DOHH2 (cell line): ENCODE data around the gene TMEM208.

Experiments used
- H3F3A ChIP-seq: fragments of 200-600 bp; sonication (generic), shearing (Covaris generic); 2 replicates; pipeline ENCODE4 v1.6.0; 2016; ENCODE audit warnings: antibody characterized with exemption, mild to moderate bottlenecking; ENCODE audit not compliant: control insufficient read depth, insufficient read depth
- H3K27ac ChIP-seq: fragments of 200-600 bp; sonication (generic); 2 replicates; pipeline ENCODE4 v1.5.1; 2014; ENCODE audit warnings: low read depth, mild to moderate bottlenecking, low read length, moderate library complexity
- H3K27me3 ChIP-seq: fragments of 200-600 bp; sonication (generic); 2 replicates; pipeline ENCODE4 v1.6.1; 2014; ENCODE audit warnings: mild to moderate bottlenecking, low read length, mixed read lengths; ENCODE audit not compliant: control insufficient read depth
- H3K36me3 ChIP-seq: fragments of 200-600 bp; sonication (generic); 2 replicates; pipeline ENCODE4 v1.6.1; 2014; ENCODE audit warnings: mild to moderate bottlenecking, low read length, moderate library complexity, mixed read lengths; ENCODE audit not compliant: control insufficient read depth
- H3K4me1 ChIP-seq: fragments of 200-600 bp; sonication (generic); 2 replicates; pipeline ENCODE4 v1.6.1; 2014; ENCODE audit warnings: mild to moderate bottlenecking, low read length, mixed read lengths; ENCODE audit not compliant: control insufficient read depth
- H3K4me2 ChIP-seq: fragments of 200-600 bp; sonication (generic); 2 replicates; pipeline ENCODE4 v1.6.0; 2014; ENCODE audit warnings: mild to moderate bottlenecking, low read length, moderate library complexity
- H3K4me3 ChIP-seq: fragments of 200-600 bp; sonication (generic); 2 replicates; pipeline ENCODE4 v1.5.1; 2014; ENCODE audit warnings: mild to moderate bottlenecking, low read length, mixed read lengths
- H3K79me2 ChIP-seq: fragments of 200-600 bp; sonication (generic); 2 replicates; pipeline ENCODE4 v1.6.1; 2014; ENCODE audit warnings: mild to moderate bottlenecking, low read length, mixed read lengths; ENCODE audit not compliant: control insufficient read depth
- H3K9me2 ChIP-seq: fragments of 200-600 bp; sonication (generic); replicated peaks from 2 replicates; pipeline ENCODE4 v1.6.1; 2014; ENCODE audit warnings: mild to moderate bottlenecking, low read length, mixed read lengths; ENCODE audit not compliant: control insufficient read depth
- H3K9me3 ChIP-seq: fragments of 200-600 bp; sonication (generic); 2 replicates; pipeline ENCODE4 v1.6.1; 2014; ENCODE audit warnings: antibody characterized with exemption, low read length, mixed read lengths; ENCODE audit not compliant: control insufficient read depth, insufficient read depth
- H4K20me1 ChIP-seq: fragments of 200-600 bp; sonication (generic); 2 replicates; pipeline ENCODE4 v1.6.0; 2014; ENCODE audit warnings: low read depth, mild to moderate bottlenecking, antibody characterized with exemption, low read length, moderate library complexity; ENCODE audit not compliant: control insufficient read depth, insufficient read depth
- EZH2phosphoT487 ChIP-seq: fragments of 200-600 bp; sonication (generic); IDR thresholded peaks from 2 replicates; pipeline ENCODE4 v1.6.1; 2017; ENCODE audit warnings: borderline replicate concordance, mild to moderate bottlenecking, antibody characterized with exemption, low read length, moderate library complexity, mixed read lengths
- TF ChIP-seq, protein P1 (sequence below): fragments of 200-600 bp; sonication (generic); IDR thresholded peaks from one replicate; pipeline ENCODE4 v1.5.1; 2014; ENCODE audit warnings: antibody characterized with exemption, mild to moderate bottlenecking, low read depth, low read length; ENCODE audit not compliant: poor library complexity, severe bottlenecking

Gene TMEM208

GRCh38 chr16:67245674-67246080 lies 18.7 kb downstream of the TMEM208 start:
- TF ChIP-seq, protein P1, sequence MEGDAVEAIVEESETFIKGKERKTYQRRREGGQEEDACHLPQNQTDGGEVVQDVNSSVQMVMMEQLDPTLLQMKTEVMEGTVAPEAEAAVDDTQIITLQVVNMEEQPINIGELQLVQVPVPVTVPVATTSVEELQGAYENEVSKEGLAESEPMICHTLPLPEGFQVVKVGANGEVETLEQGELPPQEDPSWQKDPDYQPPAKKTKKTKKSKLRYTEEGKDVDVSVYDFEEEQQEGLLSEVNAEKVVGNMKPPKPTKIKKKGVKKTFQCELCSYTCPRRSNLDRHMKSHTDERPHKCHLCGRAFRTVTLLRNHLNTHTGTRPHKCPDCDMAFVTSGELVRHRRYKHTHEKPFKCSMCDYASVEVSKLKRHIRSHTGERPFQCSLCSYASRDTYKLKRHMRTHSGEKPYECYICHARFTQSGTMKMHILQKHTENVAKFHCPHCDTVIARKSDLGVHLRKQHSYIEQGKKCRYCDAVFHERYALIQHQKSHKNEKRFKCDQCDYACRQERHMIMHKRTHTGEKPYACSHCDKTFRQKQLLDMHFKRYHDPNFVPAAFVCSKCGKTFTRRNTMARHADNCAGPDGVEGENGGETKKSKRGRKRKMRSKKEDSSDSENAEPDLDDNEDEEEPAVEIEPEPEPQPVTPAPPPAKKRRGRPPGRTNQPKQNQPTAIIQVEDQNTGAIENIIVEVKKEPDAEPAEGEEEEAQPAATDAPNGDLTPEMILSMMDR = no peak
- TF ChIP-seq EZH2phosphoT487 = no peak
- peak overlapping the region; percentile 58 for H3K27ac ChIP-seq
- peak overlapping the region; percentile 92 for H3K4me3 ChIP-seq
- H3F3A ChIP-seq = peaks cover 10% of the 10 kb centered on the region
- H3K4me2 ChIP-seq = peak overlapping the region; percentile 80
- H3K4me1 ChIP-seq = peaks cover 50% of the 10 kb centered on the region
- no peaks in the 10 kb centered on the region for H3K9me2 ChIP-seq
- no peaks in the 10 kb centered on the region for H3K9me3 ChIP-seq
- peaks cover 3% of the 10 kb centered on the region; the same call in 1 of the 2 replicates for H4K20me1 ChIP-seq
- peaks cover 29% of the 10 kb centered on the region for H3K27me3 ChIP-seq
- H3K36me3 ChIP-seq = no peaks in the 10 kb centered on the region
- peaks cover 8% of the 10 kb centered on the region for H3K79me2 ChIP-seq

DNA sequence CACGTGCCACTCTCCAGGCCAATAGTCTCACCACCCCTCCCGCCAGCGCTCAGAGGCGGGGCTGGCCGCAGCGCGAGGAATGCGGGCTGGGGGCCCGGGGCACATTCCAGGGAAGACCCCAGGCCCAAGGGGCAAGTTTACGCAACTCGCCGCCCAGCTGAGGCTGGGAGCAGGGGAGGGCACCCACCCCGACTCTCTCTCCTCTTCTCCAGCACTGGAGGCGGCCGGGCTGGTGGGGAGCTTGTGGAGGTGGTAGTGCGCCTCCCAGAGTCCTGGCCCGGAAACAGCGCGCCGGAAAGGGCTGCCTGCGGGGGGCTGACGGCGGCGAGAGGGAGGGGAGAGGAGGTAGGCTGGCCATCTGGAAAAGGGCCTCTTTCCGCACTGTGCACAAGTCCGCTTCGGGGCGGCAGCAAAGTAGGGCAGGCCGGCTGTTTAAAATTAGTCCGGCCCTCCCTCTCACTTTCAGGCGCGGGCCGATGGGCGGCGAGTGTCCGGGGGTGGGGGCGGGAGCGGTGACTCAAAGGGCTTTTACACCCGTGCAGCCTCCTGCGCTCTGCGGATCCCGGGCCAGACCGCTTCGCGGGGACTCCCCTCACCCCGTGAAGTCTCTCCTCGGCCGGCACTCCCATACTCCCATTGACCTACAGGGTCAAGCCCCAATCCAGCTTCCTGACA lies 19.3 kb downstream of the TMEM208 start:
- Histone ChIP-seq H3K4me2 (peak overlapping the region; percentile 80), H3K9me2 (no peaks in the 10 kb centered on the region), H3K36me3 (no peaks in the 10 kb centered on the region), H3K27ac (peak overlapping the region; percentile 58), H3K4me1 (peaks cover 50% of the 10 kb centered on the region), H4K20me1 (peaks cover 3% of the 10 kb centered on the region; the same call in 1 of the 2 replicates), H3F3A (peaks cover 12% of the 10 kb centered on the region), H3K9me3 (no peaks in the 10 kb centered on the region), H3K4me3 (peak overlapping the region; percentile 92), H3K79me2 (peaks cover 8% of the 10 kb centered on the region), H3K27me3 (peaks cover 32% of the 10 kb centered on the region)
- TF ChIP-seq, protein P1 = peak; percentile 69
- TF ChIP-seq EZH2phosphoT487 = no peak

- peak overlapping the region; percentile 92 for H3K4me3 ChIP-seq
- peaks cover 8% of the 10 kb centered on the region; the same call in 1 of the 2 replicates for H3K79me2 ChIP-seq
- H3K4me2 ChIP-seq = peak overlapping the region; percentile 80
- no peaks in the 10 kb centered on the region for H3K36me3 ChIP-seq
- H3K27ac ChIP-seq = peak overlapping the region; percentile 58
- no peaks in the 10 kb centered on the region for H3K9me2 ChIP-seq
- H3F3A ChIP-seq = peaks cover 12% of the 10 kb centered on the region
- peaks cover 3% of the 10 kb centered on the region; the same call in 1 of the 2 replicates for H4K20me1 ChIP-seq
- H3K27me3 ChIP-seq = peaks cover 32% of the 10 kb centered on the region
- H3K9me3 ChIP-seq = no peaks in the 10 kb centered on the region
- no peak for TF ChIP-seq EZH2phosphoT487
- TF ChIP-seq, protein P1 = no peak
- H3K4me1 ChIP-seq = peaks cover 50% of the 10 kb centered on the region
These were observed 19.8 kb downstream of the TMEM208 start for GRCh38 chr16:67246756-67247191.
